HEK293T (cell line): ENCODE results near the gene PRSS48.

Experiments
- ARNT ChIP-seq: fragments of 450-650 bp; IDR thresholded peaks from 2 replicates; pipeline ENCODE4 v1.6.1; 2017; ENCODE audit warnings: mild to moderate bottlenecking
- BHLHE40 ChIP-seq: fragments of 450-650 bp; IDR thresholded peaks from 2 replicates; pipeline ENCODE4 v1.6.1; 2016; ENCODE audit warnings: mild to moderate bottlenecking, moderate library complexity, borderline replicate concordance
- ELF4 ChIP-seq: fragments of 450-650 bp; IDR thresholded peaks from 2 replicates; pipeline ENCODE4 v1.6.1; 2017; ENCODE audit warnings: antibody characterized with exemption
- FOXA1 ChIP-seq: fragments of 450-650 bp; IDR thresholded peaks from 2 replicates; pipeline ENCODE4 v1.6.1; 2016; ENCODE audit warnings: mild to moderate bottlenecking
- FOXK2 ChIP-seq: fragments of 450-650 bp; IDR thresholded peaks from 2 replicates; pipeline ENCODE4 v1.6.1; 2016; ENCODE audit warnings: mild to moderate bottlenecking
- FOXM1 ChIP-seq: fragments of 450-650 bp; IDR thresholded peaks from 2 replicates; pipeline ENCODE4 v1.6.1; 2017; ENCODE audit warnings: mild to moderate bottlenecking, borderline replicate concordance
- HDGF ChIP-seq: fragments of 450-650 bp; IDR thresholded peaks from 2 replicates; pipeline ENCODE4 v1.6.1; 2017; ENCODE audit warnings: antibody characterized with exemption, borderline replicate concordance
- L3MBTL2 ChIP-seq: fragments of 450-650 bp; conservative IDR thresholded peaks from 2 replicates; pipeline ENCODE4 v1.6.1; 2016; ENCODE audit warnings: mild to moderate bottlenecking
- NFRKB ChIP-seq: fragments of 450-650 bp; IDR thresholded peaks from 2 replicates; pipeline ENCODE4 v1.6.1; 2016; ENCODE audit warnings: mild to moderate bottlenecking, moderate library complexity
- PKNOX1 ChIP-seq: fragments of 450-650 bp; IDR thresholded peaks from 2 replicates; pipeline ENCODE4 v1.6.1; 2016
- SP1 ChIP-seq: fragments of 450-650 bp; IDR thresholded peaks from 2 replicates; pipeline ENCODE4 v1.6.1; 2017
- SUZ12 ChIP-seq: fragments of 450-650 bp; IDR thresholded peaks from 2 replicates; pipeline ENCODE4 v1.6.1; 2016; ENCODE audit warnings: mild to moderate bottlenecking

- TF ChIP-seq NFRKB (no peak), HDGF (no peak), FOXM1 (no peak), ARNT (no peak), BHLHE40 (no peak), FOXK2 (no peak), PKNOX1 (no peak), SP1 (no peak), SUZ12 (no peak), ELF4 (no peak), L3MBTL2 (no peak), FOXA1 (no peak)
These were observed 54.5 kb downstream of the PRSS48 start for GRCh38 chr4:151331276-151332042.
